ENCODE measurements around the gene CORO1C.
A peak's percentile ranks its signal among the peaks of the same experiment; 100 is the strongest.
"Not testable (repeated sequence)": the region's sequence is repeated elsewhere in the genome, so short reads cannot be mapped to it uniquely, and the experiment has no call there.

CORO1C gene

DNA sequence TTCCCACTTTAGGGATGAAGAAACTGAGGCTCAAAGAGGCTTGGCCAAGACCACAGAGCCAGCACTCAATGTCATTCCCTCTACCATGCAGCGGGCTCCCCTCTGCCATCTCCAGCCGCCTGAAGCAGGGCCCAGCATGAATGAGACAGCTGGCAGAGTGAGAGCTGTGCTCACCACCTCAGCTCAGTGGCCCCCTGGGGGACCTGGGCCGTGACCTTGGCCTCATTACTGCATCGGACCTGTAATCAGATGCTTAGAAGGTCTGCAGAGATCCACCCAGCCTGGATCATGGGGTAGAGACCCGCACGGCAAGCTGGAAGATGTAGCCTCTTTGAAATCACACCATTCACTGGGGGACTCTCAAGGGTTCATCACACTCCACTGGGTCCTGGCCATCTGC, 22.7 kb upstream of the CORO1C start:
- no peak for DNase-seq (ENCODE audit: low read depth)

- DNase-seq (ENCODE audit: low read depth), result no peak
Measured at GRCh38 chr12:108752387-108752786, 21.1 kb upstream of the CORO1C start.

DNA sequence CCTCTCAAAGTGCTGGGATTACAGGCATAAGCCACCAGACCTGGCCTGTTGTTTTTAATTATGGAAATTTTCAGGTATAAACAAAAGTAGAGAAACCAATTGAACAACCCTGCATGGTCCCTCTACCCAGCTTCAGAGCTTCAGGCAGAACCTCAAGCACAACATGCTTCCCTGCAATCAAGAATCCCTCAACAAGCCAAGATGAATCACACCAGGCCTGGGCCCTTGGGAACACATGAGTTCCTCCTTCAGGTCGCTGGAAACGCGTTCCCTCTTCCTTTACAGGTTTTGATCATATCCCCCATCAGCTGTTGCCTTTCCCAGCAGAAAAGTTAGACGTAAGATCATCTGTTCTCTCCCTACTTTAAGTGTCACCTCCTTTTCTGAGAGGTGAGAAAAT, 20.5 kb upstream of the CORO1C start:
- no peak for DNase-seq (ENCODE audit: low read depth)

- not testable (repeated sequence) for DNase-seq (ENCODE audit: low read depth)
Measured at GRCh38 chr12:108751003-108751402, 19.7 kb upstream of the CORO1C start.

DNA sequence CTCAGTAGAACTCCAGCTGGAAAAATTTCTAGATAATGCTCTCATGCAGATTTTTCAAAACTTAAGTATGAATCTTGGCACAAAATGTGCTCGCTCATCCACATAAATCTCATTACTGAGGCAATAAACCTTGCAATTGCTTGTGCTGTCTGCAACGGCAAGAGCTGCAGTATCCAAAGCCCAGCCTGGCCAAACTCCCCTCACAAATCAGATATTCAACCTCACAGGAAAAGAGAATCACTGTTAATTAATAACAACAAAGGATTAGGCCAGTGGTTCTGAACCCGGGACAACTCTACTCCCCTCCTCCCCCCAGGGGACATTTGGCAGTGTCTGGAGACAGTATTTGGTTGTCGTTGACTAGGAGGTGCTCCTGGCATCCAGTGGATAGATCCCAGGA, 19.2 kb upstream of the CORO1C start:
- no peak for DNase-seq (ENCODE audit: low read depth)

GRCh38 chr12:108747563-108747962, 16.2 kb upstream of the CORO1C start:
- no peak for DNase-seq (ENCODE audit: low read depth)

GRCh38 chr12:108745641-108746040, 14.3 kb upstream of the CORO1C start:
- DNase-seq (ENCODE audit: low read depth), result no peak

DNA sequence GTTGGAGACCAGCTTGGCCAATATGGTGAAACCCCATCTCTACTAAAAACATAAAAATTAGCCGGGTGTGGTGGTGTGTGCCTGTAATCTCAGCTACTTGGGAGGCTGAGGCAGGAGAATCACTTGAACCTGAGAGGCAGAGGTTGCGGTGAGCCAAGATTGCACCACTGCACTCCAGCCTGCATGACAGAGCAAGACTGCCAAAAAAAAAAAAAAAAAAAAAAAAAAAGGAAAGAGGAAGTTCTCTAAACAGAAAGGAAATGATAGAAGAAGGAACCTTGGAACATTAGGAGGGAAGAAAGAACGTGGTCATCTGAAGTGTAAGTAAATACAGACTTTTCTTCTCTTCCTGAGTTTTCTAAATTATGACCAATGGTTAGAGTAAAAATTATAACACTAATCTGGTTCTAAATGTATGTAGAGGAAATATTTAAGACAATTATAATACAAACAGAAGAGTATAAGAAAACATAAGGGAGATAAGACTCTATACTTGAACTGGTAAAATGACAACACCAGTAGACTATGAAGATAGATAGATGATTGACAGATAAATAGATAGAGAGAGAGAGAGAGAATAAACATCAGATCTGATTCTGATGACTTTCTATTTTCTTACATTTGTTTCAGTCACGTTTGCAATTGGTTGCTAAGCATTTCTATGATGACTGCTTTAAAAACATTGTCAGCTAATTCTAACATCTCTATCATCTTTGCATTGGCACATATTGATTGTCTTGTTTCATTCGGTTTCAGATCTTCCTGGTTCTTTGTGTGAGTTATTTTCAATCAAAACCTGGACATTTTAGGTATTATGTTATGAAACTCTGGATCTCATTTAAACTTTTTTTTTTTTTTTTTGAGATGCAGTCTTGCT, 12.9 kb upstream of the CORO1C start:
- no peak for DNase-seq (ENCODE audit: low read depth)

GRCh38 chr12:108738170-108738569, 6.9 kb upstream of the CORO1C start:
- no peak for DNase-seq (ENCODE audit: low read depth)

DNA sequence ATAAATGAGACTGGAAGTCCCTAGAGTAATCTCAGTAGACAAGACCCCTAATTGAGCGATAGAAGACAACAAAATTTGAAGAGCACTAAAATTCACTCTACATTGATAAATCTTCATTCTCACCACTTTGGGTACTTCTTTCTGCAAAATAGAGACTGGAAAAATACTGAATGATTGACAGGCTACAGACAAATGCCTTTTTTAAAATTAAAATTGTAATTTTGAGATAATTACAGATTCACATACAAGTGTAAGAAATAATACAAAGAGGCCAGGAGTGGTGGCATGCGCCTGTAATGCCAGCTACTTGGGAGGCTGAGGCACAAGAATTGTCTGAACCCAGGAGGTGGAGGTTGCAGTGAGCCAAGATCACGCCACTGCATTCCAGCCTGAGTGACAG, 4.5 kb upstream of the CORO1C start:
- no peak for DNase-seq (ENCODE audit: low read depth)

DNA sequence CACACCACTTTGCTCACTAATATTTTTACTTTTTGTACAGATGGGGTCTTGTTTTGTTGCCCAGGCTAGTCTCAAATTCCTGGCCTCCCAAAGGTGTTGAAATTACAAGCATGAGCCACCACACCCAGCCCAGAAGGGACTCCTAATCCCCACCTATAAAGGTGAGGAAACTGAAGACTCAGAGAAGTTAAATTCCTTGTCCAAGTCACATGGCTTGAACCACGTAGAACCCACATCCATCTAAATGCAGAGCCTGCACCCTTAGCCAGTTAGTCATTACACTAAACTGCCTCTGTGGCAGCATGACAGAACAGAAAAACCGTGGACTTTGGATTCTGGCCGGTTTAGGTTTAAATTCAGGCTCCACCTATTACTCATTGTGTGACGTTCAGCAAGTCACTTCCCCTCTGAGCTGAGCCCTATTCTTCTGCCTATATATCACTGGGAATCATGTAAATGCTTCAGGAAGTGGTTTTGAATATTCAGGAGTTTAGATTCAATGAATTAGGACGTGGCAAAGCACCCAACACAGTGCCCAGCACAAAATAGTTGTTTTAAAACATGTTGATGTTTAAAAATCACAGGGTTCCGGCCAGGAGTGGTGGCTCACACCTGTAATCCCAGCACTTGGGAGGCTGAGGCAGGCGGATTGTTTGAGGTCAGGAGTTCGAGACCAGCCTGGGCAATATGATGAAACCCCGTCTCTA, 3.0 kb upstream of the CORO1C start:
- DNase-seq (ENCODE audit: low read depth), result no peak

GRCh38 chr12:108733230-108733531, 1.9 kb upstream of the CORO1C start:
- not testable (repeated sequence) for DNase-seq (ENCODE audit: low read depth)

DNA sequence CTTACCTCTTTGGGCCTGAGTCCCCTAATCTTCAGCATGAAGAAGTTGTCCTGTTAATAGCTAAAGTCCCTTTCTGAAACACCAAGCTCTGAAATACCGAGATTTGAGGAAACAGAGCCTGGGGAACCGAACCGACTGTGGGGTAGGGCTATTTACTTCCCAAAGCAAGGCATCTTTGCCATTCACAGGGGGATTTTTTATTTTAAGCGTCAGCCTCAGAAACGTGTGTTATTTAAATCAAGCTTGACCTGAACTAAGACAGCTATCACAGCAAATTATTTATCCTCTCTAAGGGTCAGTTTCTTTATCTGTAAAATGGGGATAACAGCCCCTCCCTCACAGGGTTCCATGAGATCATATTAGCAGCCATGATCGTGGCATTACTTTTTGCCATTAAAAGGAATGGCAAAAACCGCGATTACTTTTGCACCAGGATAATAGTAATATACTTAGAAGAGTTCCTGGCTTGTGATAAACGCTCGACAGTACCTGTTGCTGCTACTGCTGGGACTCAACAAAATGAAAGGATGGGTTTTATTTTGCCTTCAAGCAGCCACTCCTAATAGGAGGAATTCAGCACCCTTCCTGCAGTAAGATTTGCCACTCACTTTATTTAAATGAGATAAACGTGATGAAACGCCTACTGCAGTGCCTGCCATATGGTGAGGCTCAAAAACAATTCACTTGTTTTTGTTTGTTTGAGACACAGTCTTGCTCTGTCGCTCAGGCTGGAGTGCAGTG, 1.3 kb upstream of the CORO1C start:
- no peak for DNase-seq (ENCODE audit: low read depth)

GRCh38 chr12:108731866-108732461, 646 bp upstream of the CORO1C start:
- DNase-seq (ENCODE audit: low read depth), result peak; percentile 93

DNA sequence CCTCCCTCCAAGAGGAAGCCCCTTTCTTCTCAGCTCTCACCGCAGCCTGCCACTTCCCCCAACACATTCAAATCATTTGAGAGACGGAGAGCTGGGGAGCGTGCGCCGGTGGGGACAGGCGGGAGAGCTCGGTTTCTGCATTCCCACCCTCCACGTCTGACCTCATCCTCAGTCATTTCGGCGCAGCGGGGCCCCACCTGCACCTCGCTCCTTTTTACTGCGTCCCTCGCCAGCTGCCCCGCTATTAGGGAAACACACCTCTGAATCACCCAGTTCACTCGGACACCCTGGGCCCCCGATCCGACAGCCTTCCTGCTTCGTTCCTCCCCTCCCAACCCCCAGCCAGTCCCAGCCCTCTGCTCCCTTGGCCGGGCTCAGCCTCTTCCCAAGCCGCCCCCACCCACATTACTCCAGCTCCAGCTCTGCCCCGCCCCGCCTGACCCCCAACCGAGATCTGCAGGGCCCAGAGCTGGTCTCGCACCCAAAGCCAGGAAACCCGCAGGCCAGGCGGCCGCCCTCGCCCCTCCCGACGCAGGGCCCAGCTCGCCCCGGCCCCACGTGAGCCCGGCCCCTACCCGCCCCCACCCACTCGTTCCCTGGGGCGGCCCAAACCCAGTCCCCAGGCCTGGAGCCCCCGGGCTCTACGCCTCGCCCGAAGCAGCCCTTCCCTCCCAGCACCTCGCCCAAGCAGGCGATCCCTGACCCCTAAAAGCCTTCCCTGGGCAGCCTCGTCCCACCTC, 783 bp downstream of the CORO1C start:
- DNase-seq (ENCODE audit: low read depth), result no peak

- no peak for DNase-seq (ENCODE audit: low read depth)
Measured at GRCh38 chr12:108729612-108730364, 1.5 kb downstream of the CORO1C start.

DNA sequence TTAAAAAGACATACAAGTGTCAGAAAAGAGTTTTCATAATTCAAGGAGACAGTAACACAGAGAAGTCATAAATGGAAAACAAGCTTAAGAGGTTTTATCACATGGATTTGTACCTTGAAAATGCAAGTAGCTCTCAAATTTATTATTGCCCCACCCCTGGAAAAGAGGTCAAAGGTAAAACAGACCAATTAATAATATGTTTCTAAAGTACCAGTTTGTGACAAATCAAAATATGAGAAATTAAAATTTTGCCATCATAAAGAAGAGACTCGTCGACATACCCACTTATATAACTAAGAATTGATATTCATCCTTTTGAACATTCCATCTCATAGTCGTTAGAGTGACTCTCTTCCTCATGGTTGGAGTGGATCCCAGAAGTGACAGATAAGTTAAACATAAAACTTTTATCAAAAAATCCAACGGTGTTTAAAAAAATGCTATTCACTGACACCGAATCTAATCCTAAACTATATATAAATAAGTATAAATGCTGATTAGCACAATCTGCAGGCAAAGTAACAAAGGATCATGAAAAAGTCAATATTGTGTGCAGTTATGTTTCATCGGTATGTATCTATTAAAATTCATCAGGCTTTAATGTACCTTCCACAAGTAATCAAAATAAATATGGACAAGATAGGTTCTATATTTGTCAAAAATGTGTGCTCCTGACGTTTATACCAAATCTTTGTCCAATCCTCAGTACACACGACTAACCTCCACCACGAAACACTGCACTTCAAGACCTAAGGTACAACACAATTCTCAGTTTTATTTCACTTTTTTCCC, 2.3 kb downstream of the CORO1C start:
- no peak for DNase-seq (ENCODE audit: low read depth)

GRCh38 chr12:108727868-108728735, 3.2 kb downstream of the CORO1C start:
- DNase-seq (ENCODE audit: low read depth), result no peak

DNA sequence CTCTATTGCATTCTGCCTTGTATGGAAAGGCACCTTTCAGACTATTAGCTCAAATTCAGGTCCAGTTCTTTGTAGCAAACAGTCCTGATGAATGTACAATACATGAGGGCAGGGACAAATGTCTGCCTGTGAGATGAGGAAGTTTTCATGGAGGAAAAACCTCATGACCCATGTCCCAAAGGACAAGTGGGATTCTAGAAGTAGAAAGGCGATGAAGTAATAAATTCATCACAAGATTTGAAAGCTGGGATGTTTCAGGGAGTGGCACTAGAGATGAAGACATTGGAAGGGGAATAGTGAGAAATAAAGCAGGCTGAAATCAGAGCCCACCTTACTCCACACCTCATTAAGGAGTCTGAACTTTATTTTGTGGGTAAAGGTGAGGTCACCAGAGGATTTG, 4.2 kb downstream of the CORO1C start:
- DNase-seq (ENCODE audit: low read depth), result no peak

- DNase-seq (ENCODE audit: low read depth), result no peak
Measured at GRCh38 chr12:108724890-108725151, 6.5 kb downstream of the CORO1C start.

Measured in stimulated activated CD8-positive, alpha-beta memory T cell treated with anti-CD3 and anti-CD28 coated beads, Interleukin-12 subunit alpha, Interleukin-12 subunit beta, amount 100 ng/mL, for 1 hour (primary cell).